Endothelial cell of umbilical vein (primary cell): ENCODE measurements around the gene CNTNAP2. TPM values are rescaled to one million over a fixed set of nuclear protein-coding genes. Genes with fewer than 3 reads are reported as not detected.

ENCODE experiments used
- BruUV-seq: library from RNA; stranded (reverse); fragments of 400-500 nt; replicated peaks from 2 replicates; lab custom pipeline; 2021; lab: Mats Ljungman, UMichigan
- CTCF ChIA-PET: fragments of 300-600, 350-600 bp; sonication (Branson Sonifier 250); formaldehyde crosslinking; loops from one replicate; lab custom pipeline; 2021; ENCODE audit warnings: antibody characterized with exemption, inconsistent platforms; lab: Charles Lee
- POLR2A ChIA-PET: fragments of 300-600, 350-600 bp; sonication (Branson Sonifier 250); formaldehyde crosslinking; loops from one replicate; lab custom pipeline; 2021; ENCODE audit warnings: antibody characterized with exemption, inconsistent platforms; lab: Charles Lee
- DNase-seq: peaks from one replicate; pipeline ENCODE4 v3.0.0-alpha.2; 2011; ENCODE audit warnings: low read depth, low spot score
- FAIRE-seq: peaks from 2 replicates; lab custom pipeline; 2011; peaks lifted over from hg19 to GRCh38; lab: Jason Lieb, UNC
- H2AFZ ChIP-seq: 2 replicates; pipeline ENCODE4 v1.6.0; 2012; ENCODE audit warnings: low read depth, low read length, control low read depth, inconsistent platforms
- H3K27ac ChIP-seq: 2 replicates; pipeline ENCODE4 v1.5.1; 2011; ENCODE audit warnings: low read depth, mild to moderate bottlenecking, control low read depth, low read length, moderate library complexity; ENCODE audit not compliant: insufficient read depth
- H3K27me3 ChIP-seq, 2 experiments: 2 replicates each; pipeline versions ENCODE4 v1.6.0 to v1.6.1; 2011; ENCODE audit warnings: low read length in 2 of 2, mixed read lengths in 1 of 2; ENCODE audit not compliant: control insufficient read depth in 2 of 2, insufficient read depth in 2 of 2
- H3K36me3 ChIP-seq, 2 experiments: 2 replicates in 1 of 2; 3 replicates in 1 of 2; pipeline ENCODE4 v1.5.1; 2011; ENCODE audit warnings: low read length in 2 of 2, mild to moderate bottlenecking in 1 of 2, moderate library complexity in 1 of 2; ENCODE audit not compliant: control insufficient read depth in 2 of 2, insufficient read depth in 2 of 2; ENCODE audit errors: extremely low read depth in 1 of 2
- H3K4me1 ChIP-seq: 3 replicates; pipeline ENCODE4 v1.5.1; 2011; ENCODE audit warnings: mild to moderate bottlenecking, low read length; ENCODE audit not compliant: control insufficient read depth, insufficient read depth; ENCODE audit errors: extremely low read depth
- H3K4me2 ChIP-seq: 2 replicates; pipeline ENCODE4 v1.6.1; 2011; ENCODE audit warnings: low read length, control low read depth, mixed read lengths; ENCODE audit not compliant: insufficient read depth
- H3K4me3 ChIP-seq, 3 experiments: fragments of 200-600 bp in 1 of 3; sonication (generic), shearing (Covaris generic) in 1 of 3; replicated peaks in 1 of 3; 2 replicates each; pipeline ENCODE4 v1.5.1; 2011 to 2016; ENCODE audit warnings: control low read depth in 3 of 3, low read length in 3 of 3, mild to moderate bottlenecking in 2 of 3, inconsistent platforms in 1 of 3, low read depth in 1 of 3, moderate library complexity in 1 of 3; ENCODE audit not compliant: insufficient read depth in 1 of 3
- H3K79me2 ChIP-seq: 2 replicates; pipeline ENCODE4 v1.6.0; 2012; ENCODE audit warnings: low read length, inconsistent platforms; ENCODE audit not compliant: control insufficient read depth, insufficient read depth
- H3K9ac ChIP-seq: replicated peaks from 2 replicates; pipeline ENCODE3; 2011; ENCODE audit warnings: low read length, control low read depth; ENCODE audit not compliant: insufficient read depth; ENCODE audit errors: extremely low read depth
- H3K9me1 ChIP-seq: replicated peaks from 3 replicates; pipeline ENCODE4 v1.6.0; 2011; ENCODE audit warnings: mild to moderate bottlenecking, low read length; ENCODE audit not compliant: control insufficient read depth, insufficient read depth; ENCODE audit errors: extremely low read depth
- H3K9me3 ChIP-seq: replicated peaks from 2 replicates; pipeline ENCODE4 v1.5.1; 2012; ENCODE audit warnings: low read length, inconsistent platforms; ENCODE audit not compliant: control insufficient read depth, insufficient read depth
- H4K20me1 ChIP-seq: replicated peaks from 2 replicates; pipeline ENCODE3; 2011; ENCODE audit warnings: mild to moderate bottlenecking, low read length; ENCODE audit not compliant: control insufficient read depth, insufficient read depth; ENCODE audit errors: extremely low read depth
- FOS ChIP-seq: IDR thresholded peaks from 2 replicates; pipeline ENCODE4 v1.6.1; 2011; ENCODE audit warnings: mild to moderate bottlenecking, low read length, moderate library complexity, borderline replicate concordance; ENCODE audit not compliant: insufficient read depth
- GATA2 ChIP-seq: IDR thresholded peaks from 2 replicates; pipeline ENCODE4 v1.7.0; 2011; ENCODE audit warnings: low read depth, mild to moderate bottlenecking, moderate library complexity, mixed read lengths, low read length; ENCODE audit not compliant: insufficient read length, insufficient read depth
- POLR2A ChIP-seq: IDR thresholded peaks from 2 replicates; pipeline ENCODE4 v1.6.1; 2012; ENCODE audit warnings: low read depth, mild to moderate bottlenecking, control low read depth, low read length
- POLR2AphosphoS5 ChIP-seq: IDR thresholded peaks from 2 replicates; pipeline ENCODE4 v1.6.1; 2012; ENCODE audit warnings: low read depth, mild to moderate bottlenecking, control low read depth, low read length, moderate library complexity; ENCODE audit not compliant: insufficient read depth
- dilution Hi-C: fragments of 300-500 bp; cut with MboI; formaldehyde crosslinking; loops from one replicate; pipeline ENCODE4 v1.15.0; 2019; ENCODE audit warnings: low sequenced_read_pairs; ENCODE audit not compliant: extremely low pct_ligation_motif_present
- intact Hi-C: fragments of 100-400 bp; cut with micrococcal nuclease; formaldehyde crosslinking; loops from one replicate; pipeline ENCODE4 v1.10.0; 2022
- polyA plus RNA-seq, 4 experiments: library from polyadenylated mRNA; depleted of rRNA in 3 of 4; stranded (reverse) in 3 of 4; unstranded in 1 of 4; fragments of >200 nt; gene quantifications; 2 replicates each; pipeline versions ENCODE4 v1.2.1 to v1.2.3, GENCODE V29; 2011 to 2012; ENCODE audit warnings: missing spikeins in 1 of 4
- total RNA-seq: library from RNA; stranded (reverse); gene quantifications from 2 replicates; pipeline ENCODE4 v1.2.3, GENCODE V29; 2021

Gene CNTNAP2
- total and polyA plus RNA-seq, 2 donors (not counting 3 experiments of a cell fraction or from before 2014, with no cell fraction given) = not detected

- no peak overlapping the region for H3K27ac ChIP-seq
- no TSS peak for BruUV-seq
- intact Hi-C loops (no loop called here), dilution Hi-C loops (no loop called here)
- peaks cover 3% of the 10 kb centered on the region for H3K9me3 ChIP-seq
- ChIA-PET CTCF (no interaction called here), POLR2A (no interaction called here)
- no peaks in the 10 kb centered on the region for H3K27me3 ChIP-seq
- no peaks in the 10 kb centered on the region for H3K36me3 ChIP-seq
- H2AFZ ChIP-seq = no peak overlapping the region
- no peak for FAIRE-seq
- H3K9ac ChIP-seq = no peak overlapping the region
- H3K4me2 ChIP-seq = no peak overlapping the region
- TF ChIP-seq GATA2 (no peak), POLR2A (no peak), FOS (no peak)
- no peaks in the 10 kb centered on the region for H3K9me1 ChIP-seq
- DNase-seq = no peak
- no peak overlapping the region for H3K4me3 ChIP-seq
- no peaks in the 10 kb centered on the region for H4K20me1 ChIP-seq
- no peaks in the 10 kb centered on the region for H3K79me2 ChIP-seq
- H3K4me1 ChIP-seq = no peaks in the 10 kb centered on the region
These were observed 1079.9 kb downstream of the CNTNAP2 start for GRCh38 chr7:147196481-147196880.

GRCh38 chr7:147197006-147197405 lies 1080.4 kb downstream of the CNTNAP2 start:
- BruUV-seq = no TSS peak
- no peak overlapping the region for H3K4me2 ChIP-seq
- no peak overlapping the region for H3K27ac ChIP-seq
- dilution Hi-C loops (no loop called here), intact Hi-C loops (no loop called here)
- peaks cover 3% of the 10 kb centered on the region for H3K9me3 ChIP-seq
- TF ChIP-seq POLR2AphosphoS5 (no peak), POLR2A (no peak)
- no peak overlapping the region for H3K4me3 ChIP-seq
- FAIRE-seq = no peak
- DNase-seq = no peak
- H3K9ac ChIP-seq = no peak overlapping the region
- no peak overlapping the region for H2AFZ ChIP-seq
- H3K4me1 ChIP-seq = no peaks in the 10 kb centered on the region
- no peaks in the 10 kb centered on the region for H4K20me1 ChIP-seq
- H3K9me1 ChIP-seq = no peaks in the 10 kb centered on the region
- H3K36me3 ChIP-seq = no peaks in the 10 kb centered on the region
- ChIA-PET POLR2A (no interaction called here), CTCF (no interaction called here)
- H3K27me3 ChIP-seq = no peaks in the 10 kb centered on the region
- H3K79me2 ChIP-seq = no peaks in the 10 kb centered on the region
